PFSK-1 (cell line): ENCODE measurements around the gene TPT1.

Experiments used
- FOXP2 ChIP-seq: optimal IDR thresholded peaks from 2 replicates; pipeline ENCODE3; 2011; ENCODE audit warnings: borderline replicate concordance, control low read depth, inconsistent platforms; ENCODE audit not compliant: insufficient read depth; ENCODE audit errors: extremely low read length, extremely low read depth
- POLR2AphosphoS5 ChIP-seq: IDR thresholded peaks from 2 replicates; pipeline ENCODE4 v1.6.1; 2012; ENCODE audit warnings: low read depth, mild to moderate bottlenecking, control low read depth, low read length, moderate library complexity
- REST ChIP-seq, 2 experiments: IDR thresholded peaks; 2 replicates each; pipeline versions ENCODE4 v1.6.1 to v1.8.0; 2011 to 2012; ENCODE audit warnings: low read depth in 2 of 2, low read length in 2 of 2, control low read depth in 1 of 2, inconsistent platforms in 1 of 2, mild to moderate bottlenecking in 1 of 2, moderate library complexity in 1 of 2; ENCODE audit not compliant: insufficient read depth in 1 of 2
- SIN3A ChIP-seq: IDR thresholded peaks from 2 replicates; pipeline ENCODE4 v1.6.1; 2012; ENCODE audit warnings: mild to moderate bottlenecking, low read length, moderate library complexity, borderline replicate concordance; ENCODE audit not compliant: insufficient read depth
- TAF1 ChIP-seq: IDR thresholded peaks from 2 replicates; pipeline ENCODE4 v1.6.1; 2012; ENCODE audit warnings: low read length, control low read depth, borderline replicate concordance; ENCODE audit not compliant: insufficient read depth

Gene TPT1

GRCh38 chr13:45303026-45303425 lies 38.0 kb downstream of the TPT1 start:
- TF ChIP-seq FOXP2 (no peak), REST (IDR thresholded peaks at IDR 0.05; ENCODE audit: insufficient read depth in 1 of 2, low read depth in 2 of 2, low read length in 2 of 2) (no peak), SIN3A (no peak), POLR2AphosphoS5 (no peak), TAF1 (no peak)

GRCh38 chr13:45302507-45302906 lies 38.5 kb downstream of the TPT1 start:
- TF ChIP-seq SIN3A = no peak

- TF ChIP-seq TAF1 = no peak
- no peak for TF ChIP-seq REST (IDR thresholded peaks at IDR 0.05; ENCODE audit: insufficient read depth in 1 of 2, low read depth in 2 of 2, low read length in 2 of 2)
- no peak for TF ChIP-seq FOXP2
- TF ChIP-seq POLR2AphosphoS5 = no peak
- no peak for TF ChIP-seq SIN3A
These were observed 39.7 kb downstream of the TPT1 start for GRCh38 chr13:45301263-45301662.

- TF ChIP-seq REST (IDR thresholded peaks at IDR 0.05; ENCODE audit: insufficient read depth in 1 of 2, low read depth in 2 of 2, low read length in 2 of 2) (no peak), TAF1 (no peak), FOXP2 (no peak), SIN3A (no peak), POLR2AphosphoS5 (no peak)
These were observed 40.6 kb downstream of the TPT1 start for GRCh38 chr13:45300190-45300985.

- TF ChIP-seq FOXP2 (no peak), SIN3A (no peak), TAF1 (no peak), REST (IDR thresholded peaks at IDR 0.05; ENCODE audit: insufficient read depth in 1 of 2, low read depth in 2 of 2, low read length in 2 of 2) (no peak), POLR2AphosphoS5 (no peak)
These were observed 41.8 kb downstream of the TPT1 start for GRCh38 chr13:45299194-45299593.
